22Rv1 (cell line): ENCODE measurements around the gene OR2G6.
"Not testable (repeated sequence)": the region's sequence is repeated elsewhere in the genome, so short reads cannot be mapped to it uniquely, and the experiment has no call there.

ENCODE experiments used
- H3K27ac ChIP-seq: fragments of 450-650 bp; 2 replicates; pipeline ENCODE4 v1.5.1; 2017
- CTCF ChIP-seq: fragments of 450-650 bp; IDR thresholded peaks from 2 replicates; pipeline ENCODE4 v1.5.1; 2017; ENCODE audit warnings: mild to moderate bottlenecking
- ZFX ChIP-seq: fragments of 450-650 bp; IDR thresholded peaks from 2 replicates; pipeline ENCODE4 v1.6.1; 2017; ENCODE audit warnings: antibody characterized with exemption, borderline replicate concordance

OR2G6 gene

GRCh38 chr1:248570811-248571210, 62.9 kb downstream of the OR2G6 start:
- not testable (repeated sequence) for H3K27ac ChIP-seq

- H3K27ac ChIP-seq: not testable (repeated sequence)
Observed at GRCh38 chr1:248572049-248572448, 64.2 kb downstream of the OR2G6 start.

DNA sequence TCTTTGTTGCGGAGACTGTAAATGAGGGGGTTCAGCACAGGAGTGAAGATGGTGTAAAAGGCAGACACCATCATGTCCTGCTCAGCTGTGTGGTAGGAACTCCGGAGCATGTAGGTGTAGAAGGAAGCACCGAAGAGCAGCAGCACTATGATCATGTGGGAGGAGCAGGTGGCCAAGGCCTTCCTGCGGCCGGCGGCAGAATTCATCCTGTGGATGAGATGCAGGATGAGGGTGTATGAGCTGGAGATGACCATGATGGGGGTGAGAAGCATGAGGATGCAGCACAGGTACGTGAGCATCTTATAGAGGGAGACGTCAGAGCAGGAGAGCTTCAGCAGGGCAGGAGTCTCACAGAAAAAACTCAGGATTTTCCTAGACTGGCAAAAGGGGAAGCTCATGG, 66.0 kb downstream of the OR2G6 start:
- H3K27ac ChIP-seq: not testable (repeated sequence)

DNA sequence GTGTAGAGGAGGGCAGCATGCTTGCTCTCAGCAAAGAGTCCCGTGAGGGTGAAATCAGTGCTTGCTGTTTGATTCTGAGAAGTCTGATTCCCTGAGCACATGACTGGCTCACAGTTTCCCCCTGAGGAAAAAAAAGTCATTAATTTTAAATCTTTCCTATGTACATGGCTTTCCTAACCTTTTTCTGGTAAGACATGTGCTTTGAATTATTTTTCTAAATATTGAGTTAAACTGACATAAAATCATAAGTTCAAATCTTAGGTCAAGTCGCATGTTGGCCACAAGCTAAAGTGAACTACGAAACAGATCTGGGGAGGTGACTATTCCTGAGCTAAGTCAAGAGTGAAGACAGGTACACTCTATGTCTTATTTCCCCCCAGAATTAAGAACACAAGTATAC, 66.8 kb downstream of the OR2G6 start, which contains the start of gene OR2T34:
OR2T34 (minus strand) TSS at position 101 of the 400 bp plus-strand sequence; CDS start at position 101, 0 bp downstream.
- H3K27ac ChIP-seq: not testable (repeated sequence)

GRCh38 chr1:248576260-248576980, 68.5 kb downstream of the OR2G6 start:
- H3K27ac ChIP-seq: no peak overlapping the region
- TF ChIP-seq CTCF (no peak), ZFX (no peak)
